ENCODE measurements around the gene RUFY4.

The RUFY4 gene

GRCh38 chr2:218063486-218063885 lies 5.6 kb upstream of the RUFY4 start:
- DNase-seq (ENCODE audit: low read depth in 2 of 2), result no peak

DNA sequence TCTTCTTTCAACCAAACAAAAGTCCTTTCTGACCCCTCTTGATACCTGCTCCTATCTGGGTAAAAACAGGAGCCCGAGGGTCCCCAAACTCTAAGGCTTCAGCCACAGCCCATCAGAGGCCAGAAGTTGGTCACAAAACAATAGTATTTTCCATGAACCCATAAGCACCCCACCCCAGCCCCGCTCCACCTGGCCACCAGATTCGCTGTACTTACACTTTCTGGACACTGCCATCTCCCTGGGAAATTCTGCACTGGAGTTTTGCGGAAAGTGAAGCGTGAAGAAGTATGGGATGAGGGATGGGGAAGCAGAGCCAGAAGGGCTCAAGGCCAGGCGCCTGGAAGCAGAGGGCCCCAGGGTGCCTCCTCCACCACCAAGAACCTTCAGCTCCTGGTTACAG lies 5.2 kb upstream of the RUFY4 start:
- no peak for DNase-seq (ENCODE audit: low read depth in 2 of 2)

GRCh38 chr2:218065239-218066006 lies 3.6 kb upstream of the RUFY4 start:
- no peak for DNase-seq (ENCODE audit: low read depth in 2 of 2)

GRCh38 chr2:218066926-218067515 lies 2.0 kb upstream of the RUFY4 start:
- DNase-seq (ENCODE audit: low read depth in 2 of 2), result no peak

GRCh38 chr2:218067523-218067922 lies 1.5 kb upstream of the RUFY4 start:
- no peak for DNase-seq (ENCODE audit: low read depth in 2 of 2)

GRCh38 chr2:218069606-218070300 lies 700 bp downstream of the RUFY4 start:
- no peak for DNase-seq (ENCODE audit: low read depth in 2 of 2)

DNA sequence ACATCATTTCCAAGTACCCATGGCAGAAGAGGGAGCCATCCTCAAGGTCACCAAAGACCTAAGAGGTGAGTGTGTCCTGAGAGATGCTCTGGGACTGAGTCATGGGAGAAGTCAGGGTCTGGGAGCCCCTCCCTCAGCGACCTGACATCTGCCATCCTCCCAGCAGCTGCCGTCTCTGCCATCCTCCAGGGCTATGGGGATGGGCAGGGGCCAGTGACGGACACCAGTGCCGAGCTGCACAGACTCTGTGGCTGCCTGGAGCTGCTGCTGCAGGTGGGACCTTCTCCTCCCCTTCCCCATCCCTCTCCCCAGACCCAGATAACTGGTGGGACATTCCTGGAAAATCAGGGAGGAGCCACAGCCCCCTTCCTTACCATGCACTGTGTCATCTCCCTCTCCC lies 1.5 kb downstream of the RUFY4 start:
- DNase-seq (ENCODE audit: low read depth in 2 of 2), result no peak

DNA sequence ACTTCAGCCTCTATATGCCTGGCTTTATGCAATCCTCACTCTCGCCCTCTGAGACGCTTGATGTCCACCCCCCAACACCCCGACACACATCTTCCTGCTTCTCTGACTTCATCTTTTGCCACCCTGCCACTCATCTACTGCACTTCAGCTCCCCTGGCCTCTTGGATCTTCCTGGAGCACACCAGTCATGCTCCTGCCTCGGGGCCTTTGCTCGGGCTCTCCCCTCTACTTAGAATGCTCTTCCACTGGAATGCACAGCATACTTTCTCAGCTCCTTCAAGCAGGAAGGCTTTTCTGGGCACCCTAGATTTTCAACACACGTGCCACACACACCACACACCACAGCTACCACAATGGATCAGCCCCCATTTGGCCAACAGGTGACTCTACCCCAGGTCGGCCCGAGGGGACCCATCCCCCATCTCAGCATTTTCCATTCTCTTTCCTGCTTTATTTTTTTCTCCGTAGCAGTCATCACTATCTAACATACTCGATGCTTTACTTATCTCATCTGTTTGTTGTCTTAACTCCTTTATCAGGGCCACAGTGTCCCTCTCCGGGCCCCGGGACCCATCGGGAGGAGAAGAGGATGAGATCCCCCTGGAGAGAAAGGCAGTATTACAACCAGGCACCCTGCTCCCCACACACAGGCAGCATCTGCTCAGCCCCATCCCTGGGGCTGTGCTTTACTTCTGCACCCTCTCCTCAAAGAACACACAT lies 2.3 kb downstream of the RUFY4 start:
- no peak for DNase-seq (ENCODE audit: low read depth in 2 of 2)

DNA sequence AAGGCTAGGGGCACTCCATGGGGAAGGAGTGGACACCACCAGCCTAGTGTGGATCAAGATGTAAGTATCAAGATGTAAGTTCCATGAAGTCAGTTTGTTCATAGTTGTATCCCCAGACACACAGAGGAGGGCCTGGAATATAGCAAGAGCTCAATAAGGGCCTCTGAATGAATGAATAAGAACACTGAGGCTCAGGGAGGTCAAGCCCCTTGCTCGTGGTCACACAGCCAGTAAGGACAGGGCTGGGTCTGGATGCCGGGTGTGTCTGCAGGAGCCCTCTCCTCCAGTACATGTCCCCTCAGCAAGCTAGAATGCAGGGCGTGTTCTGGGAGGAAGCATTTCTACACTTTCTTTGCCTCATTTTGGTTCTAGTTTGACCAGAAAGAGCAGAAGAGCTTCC lies 2.9 kb downstream of the RUFY4 start:
- no peak for DNase-seq (ENCODE audit: low read depth in 2 of 2)

GRCh38 chr2:218072478-218073024 lies 3.5 kb downstream of the RUFY4 start:
- DNase-seq (ENCODE audit: low read depth in 2 of 2), result no peak

DNA sequence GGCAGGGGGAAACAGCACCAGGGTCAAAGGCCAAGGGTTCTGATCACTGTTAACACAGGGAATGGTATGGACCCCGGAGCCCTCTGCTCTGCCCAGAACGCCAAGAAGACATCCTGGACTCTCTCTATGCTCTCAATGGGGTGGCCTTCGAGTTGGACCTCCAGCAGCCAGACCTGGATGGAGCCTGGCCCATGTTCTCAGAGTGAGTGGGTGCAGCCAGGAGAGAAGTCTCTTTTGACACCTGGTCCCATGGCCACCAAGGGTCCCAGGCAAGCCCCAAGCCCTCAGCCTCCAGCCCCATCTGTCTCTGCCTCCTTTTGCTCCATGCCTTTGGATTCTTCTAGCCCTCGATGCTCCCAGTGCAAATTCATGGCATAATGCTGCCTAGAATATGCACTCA lies 4.1 kb downstream of the RUFY4 start:
- DNase-seq (ENCODE audit: low read depth in 2 of 2), result no peak

GRCh38 chr2:218074031-218074430 lies 5.0 kb downstream of the RUFY4 start:
- no peak for DNase-seq (ENCODE audit: low read depth in 2 of 2)

GRCh38 chr2:218075975-218076811 lies 7.1 kb downstream of the RUFY4 start:
- no peak for DNase-seq (ENCODE audit: low read depth in 2 of 2)

GRCh38 chr2:218077464-218078216 lies 8.6 kb downstream of the RUFY4 start:
- no peak for DNase-seq (ENCODE audit: low read depth in 2 of 2)

DNA sequence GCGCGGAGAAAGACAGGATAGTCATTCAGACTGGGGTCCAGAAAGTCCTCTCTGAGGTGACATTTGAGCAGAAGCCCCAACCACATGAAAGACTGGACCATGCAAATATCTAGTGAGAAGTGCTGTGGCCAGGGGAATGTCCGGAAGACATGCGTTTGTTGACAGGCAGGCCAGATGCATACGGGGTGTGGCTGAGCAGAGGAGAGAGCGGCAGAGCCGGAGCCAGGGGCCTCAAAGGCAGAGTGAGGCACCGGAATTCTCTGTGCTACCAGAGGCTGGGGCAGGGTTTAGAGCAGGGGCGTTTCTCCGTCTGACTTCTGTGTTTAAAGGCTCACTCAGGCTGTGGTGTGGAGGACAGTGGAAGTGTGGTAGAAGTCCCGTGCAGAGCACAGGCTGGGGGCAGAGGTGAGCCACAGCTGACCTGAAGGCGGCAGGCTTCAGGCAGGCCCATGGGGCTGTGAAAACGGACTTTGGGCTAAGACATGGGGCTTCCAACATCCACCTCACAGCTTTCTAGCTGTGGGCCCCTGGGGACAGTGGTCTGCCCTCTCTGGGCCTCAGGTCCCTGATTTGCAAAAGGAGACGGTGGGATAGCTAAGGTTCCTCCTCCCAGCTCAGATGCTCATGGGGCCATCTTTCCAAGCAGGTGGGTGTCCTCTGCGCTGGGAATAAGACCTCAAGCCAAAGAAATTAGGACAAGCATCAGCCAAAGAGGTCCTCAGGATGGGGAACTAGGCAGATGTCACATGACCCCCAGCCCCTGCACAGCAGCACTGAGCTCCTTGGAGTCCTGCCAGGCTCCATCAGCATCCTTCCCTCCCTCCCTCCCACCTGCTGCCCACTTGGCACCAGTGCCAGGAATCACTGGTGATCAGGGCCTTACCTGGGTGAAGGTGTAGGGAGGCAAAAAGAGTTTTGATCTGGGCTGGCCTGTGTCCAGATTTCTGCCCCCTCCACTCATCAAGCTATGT lies 11.2 kb downstream of the RUFY4 start:
- DNase-seq (ENCODE audit: low read depth in 2 of 2), result no peak

DNA sequence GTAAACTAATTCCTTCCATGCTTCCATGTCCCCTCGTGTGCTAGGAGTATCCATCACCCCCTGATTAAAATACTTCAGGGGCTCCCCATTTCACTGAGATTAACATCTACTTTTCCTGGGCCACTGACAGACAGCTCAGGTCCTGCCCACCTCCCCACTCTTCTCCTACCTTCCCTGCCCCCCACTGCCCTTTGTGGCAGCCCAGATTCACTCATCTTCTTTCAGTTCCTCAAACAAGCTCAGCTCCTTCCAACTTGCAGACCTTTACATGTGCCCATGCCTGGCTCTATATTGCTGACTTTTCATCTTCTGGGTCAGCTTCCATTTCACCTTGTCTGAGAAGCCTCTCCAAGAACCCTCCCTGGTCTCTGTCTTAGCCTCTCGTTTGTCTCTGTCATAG lies 12.0 kb downstream of the RUFY4 start:
- DNase-seq (ENCODE audit: low read depth in 2 of 2), result no peak

DNA sequence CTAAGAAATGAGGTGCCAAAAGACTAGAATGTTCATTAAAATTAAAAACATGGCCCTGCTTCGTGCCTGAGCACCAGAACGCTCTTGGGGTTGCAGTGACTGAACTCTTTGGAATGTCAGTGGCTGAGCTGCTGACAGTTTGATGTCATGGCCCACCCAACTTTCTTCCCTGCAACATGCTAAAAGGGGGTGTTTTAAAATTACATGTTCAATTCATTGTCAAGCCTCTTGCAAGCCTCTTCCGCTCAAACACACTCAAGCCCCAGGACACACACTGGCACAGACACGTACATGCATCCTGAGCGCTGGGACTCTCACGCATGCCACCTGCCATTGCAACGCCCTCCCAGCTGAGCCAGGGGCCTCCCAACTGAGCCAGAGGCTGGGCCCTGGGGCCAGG lies 12.6 kb downstream of the RUFY4 start:
- DNase-seq (ENCODE audit: low read depth in 2 of 2), result no peak

DNA sequence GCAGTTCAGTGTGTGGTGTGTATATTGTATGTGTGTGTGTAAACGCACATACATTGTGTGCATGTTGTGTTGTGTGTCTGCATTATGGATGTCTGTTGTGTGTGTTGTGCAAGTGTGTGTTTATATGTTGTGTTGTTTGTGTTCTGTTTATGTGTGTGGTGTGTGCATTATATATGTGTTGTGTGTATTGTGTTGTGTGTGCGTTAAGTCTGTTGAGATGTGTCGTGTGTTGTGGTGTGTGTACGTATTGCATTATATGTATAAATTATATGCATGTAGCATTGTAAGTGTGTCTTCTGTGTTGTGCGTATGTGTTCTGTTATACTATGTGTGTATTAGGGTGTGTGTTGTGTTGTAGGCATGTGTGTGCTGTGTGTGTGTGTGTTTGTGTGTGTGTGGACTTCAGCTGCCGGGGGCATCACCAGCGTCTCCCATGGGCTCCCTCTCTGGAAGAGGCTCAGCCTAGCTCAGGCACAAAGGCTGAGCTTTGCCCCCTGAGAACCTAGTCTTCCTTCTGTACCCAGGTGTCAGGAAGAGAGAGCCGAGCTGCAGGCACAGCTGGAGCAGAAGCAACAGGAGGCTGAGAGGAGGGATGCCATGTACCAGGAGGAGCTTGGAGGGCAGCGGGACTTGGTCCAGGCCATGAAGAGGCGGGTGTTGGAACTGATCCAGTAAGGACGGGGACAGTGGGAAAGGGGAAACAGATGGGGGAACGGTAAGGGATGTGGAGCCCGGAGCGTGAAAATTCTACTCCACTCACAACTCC lies 13.7 kb downstream of the RUFY4 start:
- no peak for DNase-seq (ENCODE audit: low read depth in 2 of 2)

DNA sequence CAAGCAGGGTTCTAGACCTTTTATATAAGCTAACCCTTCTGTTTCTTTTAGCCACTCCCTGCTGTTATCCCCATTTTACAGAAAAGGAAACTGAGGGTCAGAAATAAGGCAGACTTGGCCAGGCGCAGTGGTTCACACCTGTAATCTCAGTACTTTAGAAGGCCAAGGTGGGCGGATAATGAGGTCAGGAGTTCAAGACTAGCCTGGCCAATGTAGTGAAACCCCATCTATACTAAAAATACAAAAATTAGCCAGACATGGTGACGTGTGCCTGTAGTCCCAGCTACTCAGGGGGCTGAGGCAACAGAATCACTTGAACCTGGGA lies 14.3 kb downstream of the RUFY4 start:
- DNase-seq (ENCODE audit: low read depth in 2 of 2), result no peak
